ENCODE measurements around the gene ASF1B. TPM values are rescaled to one million over a fixed set of nuclear protein-coding genes. Genes with fewer than 3 reads are reported as not detected.

ASF1B gene
- total RNA-seq, 4 donors from 2014 or later, result 0.34 to 0.82 (median 0.66) TPM; not detected in 1

DNA sequence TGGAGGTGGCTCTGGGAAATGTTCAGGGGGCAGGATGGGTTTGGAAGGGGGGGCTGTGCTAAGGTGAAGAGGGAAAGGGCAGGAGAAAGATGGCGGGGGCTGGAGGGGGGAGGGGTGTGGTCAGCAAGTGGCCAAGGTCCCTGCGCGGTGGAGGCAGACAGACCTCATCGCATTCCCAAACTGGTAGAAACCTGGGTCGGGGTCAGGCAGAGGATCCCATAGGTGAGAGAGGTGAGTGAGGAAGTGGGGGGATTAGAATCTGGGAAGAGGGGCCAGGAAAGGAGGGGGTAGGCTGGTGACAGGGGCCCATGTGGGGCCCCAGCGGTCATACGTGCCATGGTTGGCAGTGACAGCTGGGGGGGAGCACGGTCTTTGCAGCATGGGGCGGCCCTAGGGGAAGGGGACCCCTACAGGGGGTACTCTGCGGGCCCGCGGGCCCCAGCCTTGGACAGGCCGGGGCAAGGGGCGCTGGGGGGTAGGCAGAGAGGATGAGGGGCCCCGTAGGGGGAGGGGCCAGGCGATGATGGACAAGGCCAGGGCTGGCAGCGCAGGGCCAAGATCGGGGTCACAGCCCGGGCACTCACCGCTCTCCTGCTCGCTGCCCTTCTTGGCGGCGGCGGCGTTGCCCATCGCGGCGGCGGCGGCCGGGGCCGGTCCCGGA lies 19.3 kb downstream of the ASF1B start:
- TF ChIP-seq, protein P1, sequence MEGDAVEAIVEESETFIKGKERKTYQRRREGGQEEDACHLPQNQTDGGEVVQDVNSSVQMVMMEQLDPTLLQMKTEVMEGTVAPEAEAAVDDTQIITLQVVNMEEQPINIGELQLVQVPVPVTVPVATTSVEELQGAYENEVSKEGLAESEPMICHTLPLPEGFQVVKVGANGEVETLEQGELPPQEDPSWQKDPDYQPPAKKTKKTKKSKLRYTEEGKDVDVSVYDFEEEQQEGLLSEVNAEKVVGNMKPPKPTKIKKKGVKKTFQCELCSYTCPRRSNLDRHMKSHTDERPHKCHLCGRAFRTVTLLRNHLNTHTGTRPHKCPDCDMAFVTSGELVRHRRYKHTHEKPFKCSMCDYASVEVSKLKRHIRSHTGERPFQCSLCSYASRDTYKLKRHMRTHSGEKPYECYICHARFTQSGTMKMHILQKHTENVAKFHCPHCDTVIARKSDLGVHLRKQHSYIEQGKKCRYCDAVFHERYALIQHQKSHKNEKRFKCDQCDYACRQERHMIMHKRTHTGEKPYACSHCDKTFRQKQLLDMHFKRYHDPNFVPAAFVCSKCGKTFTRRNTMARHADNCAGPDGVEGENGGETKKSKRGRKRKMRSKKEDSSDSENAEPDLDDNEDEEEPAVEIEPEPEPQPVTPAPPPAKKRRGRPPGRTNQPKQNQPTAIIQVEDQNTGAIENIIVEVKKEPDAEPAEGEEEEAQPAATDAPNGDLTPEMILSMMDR (IDR thresholded peaks at IDR 0.05; ENCODE audit: low read depth), result no peak

DNA sequence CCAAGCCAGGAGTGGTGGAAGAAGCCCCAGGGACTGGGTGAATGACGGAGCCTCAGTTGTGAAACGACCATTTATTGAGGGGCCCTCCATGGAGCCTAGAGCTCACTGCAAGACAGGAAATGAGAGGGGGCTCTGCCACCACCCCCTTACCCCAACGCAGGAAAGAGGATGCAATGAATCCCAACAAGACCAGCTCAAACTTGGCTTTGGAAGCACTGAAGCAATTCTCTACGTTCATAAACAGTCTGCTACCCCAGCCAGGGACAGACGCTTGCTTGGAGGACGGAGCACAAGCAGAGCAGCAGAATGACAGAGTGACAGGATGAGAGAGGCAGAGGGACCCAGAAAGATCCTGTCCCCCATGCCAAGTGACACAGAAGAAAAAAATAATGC lies 19.9 kb downstream of the ASF1B start:
- TF ChIP-seq, protein P1 (IDR thresholded peaks at IDR 0.05; ENCODE audit: low read depth), result no peak

DNA sequence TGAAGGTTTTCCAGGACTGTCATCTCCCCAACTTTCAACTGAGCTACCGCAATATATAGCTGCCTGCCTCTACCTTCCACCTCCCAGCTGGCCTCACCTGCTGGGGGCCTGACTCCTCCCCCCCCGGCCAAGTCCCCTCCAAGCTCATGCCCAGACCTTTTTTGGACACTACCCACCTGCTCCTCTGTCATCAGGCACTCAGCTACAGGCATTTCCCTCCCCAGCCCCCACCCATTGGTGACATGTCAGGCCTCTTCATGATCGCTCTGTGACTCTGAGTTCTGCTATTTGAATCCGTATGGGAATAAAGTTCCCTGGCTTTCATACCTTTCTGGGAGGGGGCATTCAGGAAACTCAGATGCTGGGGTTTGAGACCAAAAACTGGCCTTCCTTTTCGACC lies 20.6 kb downstream of the ASF1B start:
- TF ChIP-seq, protein P1 (IDR thresholded peaks at IDR 0.05; ENCODE audit: low read depth), result no peak

DNA sequence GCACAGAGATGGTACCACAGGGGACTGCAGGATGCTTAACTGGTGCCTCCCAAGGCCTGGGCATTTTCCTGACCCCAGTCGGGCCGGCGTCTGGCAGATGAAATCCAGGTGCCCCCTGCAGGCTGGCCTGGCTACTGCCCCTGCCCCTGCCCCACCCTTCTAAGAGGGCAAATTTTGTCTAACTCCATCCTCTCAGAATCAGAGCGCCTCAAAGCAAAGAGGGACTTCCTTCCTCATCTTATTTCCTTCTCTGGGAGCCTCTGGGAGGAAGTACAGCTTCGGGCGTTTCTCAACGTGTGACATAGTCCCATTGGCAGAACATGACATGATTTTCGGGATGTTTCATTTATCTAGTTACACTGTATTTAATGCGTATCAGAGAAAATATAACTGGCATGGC lies 21.5 kb downstream of the ASF1B start:
- TF ChIP-seq, protein P1 (IDR thresholded peaks at IDR 0.05; ENCODE audit: low read depth), result no peak

DNA sequence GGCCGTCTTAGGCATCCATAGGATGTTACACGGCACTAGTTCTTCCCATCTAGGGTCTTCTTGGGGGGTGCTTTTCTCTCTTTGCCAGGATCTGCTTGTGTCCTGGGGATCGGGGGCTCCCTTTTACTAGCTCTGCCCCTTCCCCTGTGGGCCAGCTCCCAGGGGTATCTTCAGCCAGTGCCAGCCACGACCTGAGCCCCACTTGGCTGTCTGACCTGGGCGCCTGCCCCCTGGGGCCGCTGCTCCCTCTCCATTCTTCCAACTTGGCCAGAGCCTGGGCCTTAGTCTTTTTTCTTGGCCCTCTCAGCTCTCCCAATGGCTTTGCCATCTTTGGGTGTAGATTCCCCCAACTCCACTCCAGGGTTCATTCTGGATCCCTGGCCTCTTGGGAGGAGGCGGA lies 21.9 kb downstream of the ASF1B start:
- TF ChIP-seq, protein P1 (IDR thresholded peaks at IDR 0.05; ENCODE audit: low read depth), result no peak

DNA sequence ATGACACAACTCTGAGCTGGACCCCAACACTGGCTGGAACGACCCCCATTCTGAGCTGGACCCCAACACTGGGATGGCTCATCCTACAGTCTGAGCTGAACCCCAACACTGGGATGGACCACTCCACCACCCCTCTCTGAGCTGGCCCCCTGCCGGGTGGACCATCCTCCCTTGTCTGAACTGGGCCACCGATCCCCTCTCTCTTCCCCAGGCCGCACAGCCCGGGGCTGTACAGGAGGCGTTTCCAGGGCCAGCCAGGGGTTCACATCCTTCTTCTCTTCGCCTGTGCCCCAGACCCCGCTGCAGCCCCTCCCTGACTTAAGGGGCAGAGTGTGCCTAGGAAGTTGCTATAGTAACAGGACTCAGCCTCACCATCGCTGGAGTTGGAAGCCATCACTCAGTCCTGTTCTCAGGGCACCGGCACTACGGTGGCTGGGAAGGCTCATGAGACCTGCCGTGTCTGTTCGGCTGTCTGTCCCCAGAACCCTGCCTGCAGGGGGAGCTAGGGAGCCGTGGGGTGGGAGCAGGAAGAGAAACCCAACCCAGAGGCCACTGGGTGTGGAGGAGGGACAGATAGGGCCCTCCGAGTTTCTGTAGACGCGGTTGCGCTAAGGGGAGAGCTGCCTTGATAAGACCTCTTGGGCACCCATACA lies 22.5 kb downstream of the ASF1B start:
- TF ChIP-seq, protein P1 (IDR thresholded peaks at IDR 0.05; ENCODE audit: low read depth), result no peak

DNA sequence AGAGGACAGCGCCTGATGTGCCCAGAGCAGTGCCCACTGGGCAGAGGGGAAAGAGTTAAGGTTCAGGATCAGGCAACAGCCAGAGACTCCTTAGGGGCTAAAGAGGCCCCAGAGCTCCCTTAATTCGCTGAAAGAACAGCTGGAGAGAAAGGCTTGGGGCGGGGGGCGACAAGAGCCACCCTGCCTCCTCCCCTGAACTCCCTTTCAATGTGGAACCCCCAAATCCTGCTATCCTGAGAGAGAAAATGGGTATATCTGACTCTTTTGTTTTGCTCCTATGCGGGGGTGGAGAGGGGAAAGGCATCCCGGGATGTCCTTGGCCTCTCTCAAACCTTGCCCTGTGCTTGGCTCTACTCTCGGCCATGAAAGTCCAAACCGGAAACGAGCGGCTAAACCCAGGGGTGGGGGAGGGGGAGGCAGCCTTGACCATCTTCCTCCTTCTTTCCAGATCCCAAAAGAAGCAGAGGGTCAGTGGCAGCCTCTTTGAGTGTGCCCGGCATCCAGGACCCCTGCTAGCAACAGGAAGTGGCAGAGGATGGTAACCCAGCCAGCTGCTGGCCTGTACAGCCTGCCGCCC lies 23.5 kb downstream of the ASF1B start:
- TF ChIP-seq, protein P1 (IDR thresholded peaks at IDR 0.05; ENCODE audit: low read depth), result no peak
